ACC112 (cell line): ENCODE data around the gene ZNF423.

Source experiments
- H2AFZ ChIP-seq: fragments of 200-600 bp; sonication (generic); one replicate; pipeline ENCODE4 v1.6.0; 2017; ENCODE audit warnings: antibody characterized with exemption, low read length; ENCODE audit not compliant: unreplicated experiment
- H3K27ac ChIP-seq: fragments of 200-600 bp; sonication (generic); 2 replicates; pipeline ENCODE4 v1.5.1; 2014; ENCODE audit warnings: low read depth, mild to moderate bottlenecking, antibody characterized with exemption, low read length, moderate library complexity
- H3K27me3 ChIP-seq: fragments of 200-600 bp; sonication (generic); 2 replicates; pipeline ENCODE4 v1.6.1; 2014; ENCODE audit warnings: mild to moderate bottlenecking, antibody characterized with exemption, low read length, moderate library complexity, mixed read lengths; ENCODE audit not compliant: insufficient read depth
- H3K36me3 ChIP-seq: fragments of 200-600 bp; sonication (generic); 2 replicates; pipeline ENCODE4 v1.6.1; 2016; ENCODE audit warnings: mild to moderate bottlenecking, antibody characterized with exemption, low read length, moderate library complexity, mixed read lengths; ENCODE audit not compliant: insufficient read depth
- H3K4me1 ChIP-seq: fragments of 200-600 bp; sonication (generic); one replicate; pipeline ENCODE4 v1.6.1; 2016; ENCODE audit warnings: low read length, mixed read lengths; ENCODE audit not compliant: insufficient read depth, unreplicated experiment, control insufficient read depth
- H3K4me3 ChIP-seq: fragments of 200-600 bp; sonication (generic); 2 replicates; pipeline ENCODE4 v1.5.1; 2014; ENCODE audit warnings: mild to moderate bottlenecking, low read depth, low read length
- H3K79me2 ChIP-seq: fragments of 200-600 bp; sonication (generic); one replicate; pipeline ENCODE4 v1.6.0; 2016; ENCODE audit warnings: low read length; ENCODE audit not compliant: control insufficient read depth, unreplicated experiment, insufficient read depth

The ZNF423 gene

GRCh38 chr16:49485663-49486062 is 370.2 kb downstream of the ZNF423 start:
- Histone ChIP-seq H3K27ac (no peak overlapping the region), H3K4me3 (no peak overlapping the region), H3K79me2 (no peaks in the 10 kb centered on the region), H3K4me1 (no peaks in the 10 kb centered on the region), H3K27me3 (peaks cover 59% of the 10 kb centered on the region), H2AFZ (no peak overlapping the region), H3K36me3 (no peaks in the 10 kb centered on the region)

- Histone ChIP-seq H3K4me3 (no peak overlapping the region), H3K36me3 (no peaks in the 10 kb centered on the region), H3K4me1 (no peaks in the 10 kb centered on the region), H3K27ac (no peak overlapping the region), H3K27me3 (peaks cover 60% of the 10 kb centered on the region), H3K79me2 (no peaks in the 10 kb centered on the region), H2AFZ (no peak overlapping the region)
These were observed 371.0 kb downstream of the ZNF423 start for GRCh38 chr16:49484936-49485335.

- no peaks in the 10 kb centered on the region for H3K79me2 ChIP-seq
- no peaks in the 10 kb centered on the region for H3K4me1 ChIP-seq
- H3K27me3 ChIP-seq: peaks cover 64% of the 10 kb centered on the region
- H3K36me3 ChIP-seq: no peaks in the 10 kb centered on the region
- H3K27ac ChIP-seq: no peak overlapping the region
- no peak overlapping the region for H3K4me3 ChIP-seq
- H2AFZ ChIP-seq: no peak overlapping the region
These were observed 371.5 kb downstream of the ZNF423 start for GRCh38 chr16:49484451-49484849.

GRCh38 chr16:49483651-49484450 is 372.1 kb downstream of the ZNF423 start:
- Histone ChIP-seq H3K79me2 (no peaks in the 10 kb centered on the region), H3K4me3 (no peak overlapping the region), H3K36me3 (no peaks in the 10 kb centered on the region), H3K27ac (no peak overlapping the region), H3K27me3 (peaks cover 64% of the 10 kb centered on the region), H3K4me1 (no peaks in the 10 kb centered on the region), H2AFZ (no peak overlapping the region)

- H3K27me3 ChIP-seq: peaks cover 69% of the 10 kb centered on the region
- no peak overlapping the region for H3K27ac ChIP-seq
- H3K4me1 ChIP-seq: no peaks in the 10 kb centered on the region
- no peak overlapping the region for H3K4me3 ChIP-seq
- H2AFZ ChIP-seq: no peak overlapping the region
- no peaks in the 10 kb centered on the region for H3K79me2 ChIP-seq
- H3K36me3 ChIP-seq: no peaks in the 10 kb centered on the region
These were observed 372.7 kb downstream of the ZNF423 start for GRCh38 chr16:49483251-49483650.

GRCh38 chr16:49482690-49483089 is 373.2 kb downstream of the ZNF423 start:
- no peak overlapping the region for H3K4me3 ChIP-seq
- no peak overlapping the region for H3K27ac ChIP-seq
- H3K27me3 ChIP-seq: peaks cover 74% of the 10 kb centered on the region
- no peaks in the 10 kb centered on the region for H3K36me3 ChIP-seq
- no peaks in the 10 kb centered on the region for H3K79me2 ChIP-seq
- H3K4me1 ChIP-seq: no peaks in the 10 kb centered on the region
- no peak overlapping the region for H2AFZ ChIP-seq

- Histone ChIP-seq H3K4me1 (no peaks in the 10 kb centered on the region), H3K79me2 (no peaks in the 10 kb centered on the region), H3K27me3 (peaks cover 77% of the 10 kb centered on the region), H3K27ac (no peak overlapping the region), H2AFZ (no peak overlapping the region), H3K36me3 (no peaks in the 10 kb centered on the region), H3K4me3 (no peak overlapping the region)
These were observed 377.3 kb downstream of the ZNF423 start for GRCh38 chr16:49478616-49479015.

GRCh38 chr16:49478107-49478506 is 377.8 kb downstream of the ZNF423 start:
- no peak overlapping the region for H3K4me3 ChIP-seq
- no peak overlapping the region for H3K27ac ChIP-seq
- H3K4me1 ChIP-seq: no peaks in the 10 kb centered on the region
- no peaks in the 10 kb centered on the region for H3K79me2 ChIP-seq
- H3K36me3 ChIP-seq: no peaks in the 10 kb centered on the region
- no peak overlapping the region for H2AFZ ChIP-seq
- H3K27me3 ChIP-seq: peaks cover 72% of the 10 kb centered on the region

GRCh38 chr16:49477250-49477895 is 378.5 kb downstream of the ZNF423 start:
- Histone ChIP-seq H2AFZ (no peak overlapping the region), H3K4me3 (no peak overlapping the region), H3K4me1 (no peaks in the 10 kb centered on the region), H3K79me2 (no peaks in the 10 kb centered on the region), H3K27ac (no peak overlapping the region), H3K36me3 (no peaks in the 10 kb centered on the region), H3K27me3 (peaks cover 70% of the 10 kb centered on the region)

GRCh38 chr16:49474741-49475140 is 381.2 kb downstream of the ZNF423 start:
- no peak overlapping the region for H3K27ac ChIP-seq
- no peaks in the 10 kb centered on the region for H3K4me1 ChIP-seq
- peaks cover 60% of the 10 kb centered on the region for H3K27me3 ChIP-seq
- H3K4me3 ChIP-seq: no peak overlapping the region
- no peaks in the 10 kb centered on the region for H3K79me2 ChIP-seq
- H3K36me3 ChIP-seq: no peaks in the 10 kb centered on the region
- H2AFZ ChIP-seq: no peak overlapping the region

- Histone ChIP-seq H3K4me3 (no peak overlapping the region), H3K79me2 (no peaks in the 10 kb centered on the region), H2AFZ (no peak overlapping the region), H3K27me3 (peaks cover 58% of the 10 kb centered on the region), H3K27ac (no peak overlapping the region), H3K4me1 (no peaks in the 10 kb centered on the region), H3K36me3 (no peaks in the 10 kb centered on the region)
These were observed 382.1 kb downstream of the ZNF423 start for GRCh38 chr16:49473773-49474172.
